Measurements from ENCODE around the gene PNMA1.
A peak's percentile ranks its signal among the peaks of the same experiment; 100 is the strongest.

The PNMA1 gene

DNA sequence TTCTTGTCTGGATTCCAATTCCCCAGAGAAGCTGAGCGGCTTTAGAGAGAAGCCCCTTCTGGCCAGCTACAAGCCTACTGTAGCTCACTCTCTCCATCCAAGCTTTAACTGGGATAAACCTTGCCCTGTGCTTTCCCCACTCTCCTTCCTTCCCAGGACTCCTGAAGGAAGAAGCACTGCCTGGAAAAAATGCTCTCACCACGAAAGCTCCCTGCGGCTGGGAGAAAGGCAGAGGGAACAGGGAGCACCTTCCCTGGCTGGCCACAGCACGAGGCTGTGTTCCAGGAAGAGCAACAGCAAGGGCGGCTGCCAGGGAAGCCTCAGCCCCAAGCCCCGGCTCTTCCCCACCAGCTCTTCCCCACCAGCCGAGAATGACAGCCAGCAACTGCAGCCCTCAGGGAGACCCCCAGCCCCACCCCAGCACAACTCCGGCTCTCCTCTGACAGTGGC is 40.8 kb upstream of the PNMA1 start:
- Mint-ChIP-seq H3K27ac (peak overlapping the region; percentile 90), H3K36me3 (no peaks in the 10 kb centered on the region), H3K9me3 (no peaks in the 10 kb centered on the region), H3K27me3 (no peaks in the 10 kb centered on the region), H3K4me1 (peaks cover 71% of the 10 kb centered on the region), H3K4me3 (peak overlapping the region; percentile 83)
- DNase-seq (ENCODE audit: low spot score in 2 of 2) (no peak), ATAC-seq (ENCODE audit: low read depth) (no peak)

GRCh38 chr14:73753887-73754795 is 40.0 kb upstream of the PNMA1 start:
- no peaks in the 10 kb centered on the region for H3K36me3 Mint-ChIP-seq
- no peaks in the 10 kb centered on the region for H3K27me3 Mint-ChIP-seq
- H3K4me1 Mint-ChIP-seq = peaks cover 74% of the 10 kb centered on the region
- peak; percentile 59 to 72 for DNase-seq (ENCODE audit: low spot score in 2 of 2)
- H3K27ac Mint-ChIP-seq = peak overlapping the region; percentile 90
- peak; percentile 64 for ATAC-seq (ENCODE audit: low read depth)
- no peaks in the 10 kb centered on the region for H3K9me3 Mint-ChIP-seq
- H3K4me3 Mint-ChIP-seq = peak overlapping the region; percentile 83

DNA sequence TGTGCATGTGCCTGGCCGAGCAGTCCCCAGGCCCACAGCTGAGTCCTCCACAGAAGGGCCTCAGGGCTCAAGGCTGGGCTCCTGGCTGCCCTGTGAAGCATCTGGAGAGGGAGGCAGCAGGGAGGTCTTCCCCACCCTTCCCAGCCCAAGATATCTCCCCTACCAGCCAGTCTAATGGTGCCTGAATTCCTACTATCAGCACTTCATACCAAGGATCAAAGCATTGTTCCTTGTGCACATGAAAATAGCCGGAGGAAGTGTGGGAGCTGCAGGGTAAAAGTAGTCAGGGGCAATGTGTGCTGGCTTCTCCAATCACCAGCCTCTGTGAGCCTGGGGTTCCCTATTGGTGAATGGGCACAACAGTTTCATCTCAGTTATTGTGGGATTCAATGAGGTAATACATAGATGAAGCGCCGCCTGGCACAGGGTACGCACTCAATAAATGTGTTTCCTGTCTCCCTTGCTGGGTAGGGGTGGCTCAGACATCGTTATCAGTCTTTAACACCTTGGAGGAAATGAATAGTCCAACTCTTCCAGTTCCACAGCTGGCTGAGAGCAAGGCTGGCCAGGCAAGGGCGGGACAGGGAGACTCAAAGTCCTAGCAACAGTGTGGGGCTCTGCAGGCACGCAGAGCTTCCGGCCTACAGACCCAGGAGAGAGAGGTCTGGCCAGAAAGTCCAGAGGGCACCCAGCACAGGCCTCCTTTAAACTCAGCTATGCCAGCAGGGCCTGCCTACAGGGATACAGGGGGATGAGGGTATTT is 39.1 kb upstream of the PNMA1 start:
- ATAC-seq (ENCODE audit: low read depth) (no peak), DNase-seq (ENCODE audit: low spot score in 2 of 2) (no peak)
- Mint-ChIP-seq H3K27me3 (no peaks in the 10 kb centered on the region), H3K4me3 (peak overlapping the region; percentile 83), H3K27ac (peak overlapping the region; percentile 90), H3K4me1 (peaks cover 75% of the 10 kb centered on the region), H3K36me3 (no peaks in the 10 kb centered on the region), H3K9me3 (no peaks in the 10 kb centered on the region)

GRCh38 chr14:73752297-73752992 is 38.3 kb upstream of the PNMA1 start:
- Mint-ChIP-seq H3K36me3 (no peaks in the 10 kb centered on the region), H3K27ac (peak overlapping the region; percentile 90), H3K27me3 (no peaks in the 10 kb centered on the region), H3K4me3 (peak overlapping the region; percentile 83), H3K4me1 (peaks cover 73% of the 10 kb centered on the region), H3K9me3 (no peaks in the 10 kb centered on the region)
- DNase-seq (ENCODE audit: low spot score in 2 of 2) (peak in 1 of 2 donors; percentile 61), ATAC-seq (ENCODE audit: low read depth) (peak; percentile 31)

GRCh38 chr14:73751157-73751691 is 37.0 kb upstream of the PNMA1 start:
- Mint-ChIP-seq H3K27ac (peak overlapping the region; percentile 90), H3K4me3 (peak overlapping the region; percentile 83), H3K4me1 (peaks cover 72% of the 10 kb centered on the region), H3K9me3 (no peaks in the 10 kb centered on the region), H3K36me3 (peaks cover 2% of the 10 kb centered on the region), H3K27me3 (no peaks in the 10 kb centered on the region)
- DNase-seq (ENCODE audit: low spot score in 2 of 2) = no peak
- peak; percentile 33 for ATAC-seq (ENCODE audit: low read depth)

DNA sequence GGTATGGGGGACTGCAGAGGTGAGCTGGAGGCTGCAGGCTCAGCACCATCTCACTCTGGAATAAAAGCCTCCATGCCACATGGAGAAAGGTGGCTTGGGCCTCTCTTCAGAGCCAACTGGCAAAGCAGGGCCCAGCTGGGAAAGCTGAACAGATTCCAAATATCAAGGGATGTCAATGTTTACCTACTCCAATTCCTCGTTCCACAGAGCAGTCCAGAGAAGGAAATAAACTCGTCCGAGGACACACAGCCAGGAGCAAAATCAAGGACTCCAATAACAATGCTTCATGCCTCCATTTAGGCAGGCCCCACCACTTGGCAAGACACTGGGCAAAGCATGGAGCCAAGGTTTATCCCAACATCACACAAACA is 36.3 kb upstream of the PNMA1 start:
- ATAC-seq (ENCODE audit: low read depth) (no peak), DNase-seq (ENCODE audit: low spot score in 2 of 2) (no peak)
- Mint-ChIP-seq H3K4me3 (peak overlapping the region; percentile 5), H3K9me3 (no peaks in the 10 kb centered on the region), H3K4me1 (peaks cover 66% of the 10 kb centered on the region), H3K27ac (peak overlapping the region; percentile 90), H3K27me3 (no peaks in the 10 kb centered on the region), H3K36me3 (peaks cover 2% of the 10 kb centered on the region)

GRCh38 chr14:73749706-73750530 is 35.7 kb upstream of the PNMA1 start:
- Mint-ChIP-seq H3K27ac (peak overlapping the region; percentile 90), H3K27me3 (no peaks in the 10 kb centered on the region), H3K4me1 (peaks cover 66% of the 10 kb centered on the region), H3K9me3 (no peaks in the 10 kb centered on the region), H3K4me3 (peak overlapping the region; percentile 22), H3K36me3 (peaks cover 2% of the 10 kb centered on the region)
- no peak for DNase-seq (ENCODE audit: low spot score in 2 of 2)
- ATAC-seq (ENCODE audit: low read depth) = no peak

DNA sequence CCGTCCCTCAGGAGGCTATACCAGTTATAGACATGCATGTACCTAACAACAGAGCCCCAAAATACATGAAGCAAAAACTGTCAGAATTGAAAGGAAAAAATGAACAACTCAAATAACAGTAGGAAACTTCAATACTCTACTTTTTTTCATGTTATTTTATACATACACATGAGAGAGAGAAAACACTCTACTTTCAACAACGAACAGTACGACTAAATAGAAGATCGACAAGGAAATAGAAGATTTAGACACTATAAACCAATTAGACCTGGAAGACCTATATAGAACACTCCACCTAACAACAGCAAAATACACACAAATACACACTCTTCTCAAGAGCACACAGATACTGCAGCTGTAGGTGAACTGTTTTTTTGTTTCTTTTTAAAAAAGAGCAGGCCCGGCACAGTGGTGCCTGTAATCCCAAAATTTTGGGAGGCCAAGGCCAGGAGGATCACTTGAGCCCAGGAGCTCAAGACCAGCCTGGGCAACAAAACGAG is 34.7 kb upstream of the PNMA1 start:
- H3K27me3 Mint-ChIP-seq = no peaks in the 10 kb centered on the region
- H3K9me3 Mint-ChIP-seq = no peaks in the 10 kb centered on the region
- H3K4me3 Mint-ChIP-seq = no peak overlapping the region
- DNase-seq (ENCODE audit: low spot score in 2 of 2) = no peak
- peaks cover 66% of the 10 kb centered on the region for H3K4me1 Mint-ChIP-seq
- H3K27ac Mint-ChIP-seq = peak overlapping the region; percentile 85
- peaks cover 2% of the 10 kb centered on the region for H3K36me3 Mint-ChIP-seq
- ATAC-seq (ENCODE audit: low read depth) = no peak

GRCh38 chr14:73747379-73748211 is 33.4 kb upstream of the PNMA1 start:
- H3K4me3 Mint-ChIP-seq = peak overlapping the region; percentile 68
- DNase-seq (ENCODE audit: low spot score in 2 of 2) = no peak
- ATAC-seq (ENCODE audit: low read depth) = no peak
- peaks cover 69% of the 10 kb centered on the region for H3K4me1 Mint-ChIP-seq
- H3K9me3 Mint-ChIP-seq = no peaks in the 10 kb centered on the region
- H3K27ac Mint-ChIP-seq = peak overlapping the region; percentile 85
- peaks cover 2% of the 10 kb centered on the region for H3K36me3 Mint-ChIP-seq
- H3K27me3 Mint-ChIP-seq = no peaks in the 10 kb centered on the region

DNA sequence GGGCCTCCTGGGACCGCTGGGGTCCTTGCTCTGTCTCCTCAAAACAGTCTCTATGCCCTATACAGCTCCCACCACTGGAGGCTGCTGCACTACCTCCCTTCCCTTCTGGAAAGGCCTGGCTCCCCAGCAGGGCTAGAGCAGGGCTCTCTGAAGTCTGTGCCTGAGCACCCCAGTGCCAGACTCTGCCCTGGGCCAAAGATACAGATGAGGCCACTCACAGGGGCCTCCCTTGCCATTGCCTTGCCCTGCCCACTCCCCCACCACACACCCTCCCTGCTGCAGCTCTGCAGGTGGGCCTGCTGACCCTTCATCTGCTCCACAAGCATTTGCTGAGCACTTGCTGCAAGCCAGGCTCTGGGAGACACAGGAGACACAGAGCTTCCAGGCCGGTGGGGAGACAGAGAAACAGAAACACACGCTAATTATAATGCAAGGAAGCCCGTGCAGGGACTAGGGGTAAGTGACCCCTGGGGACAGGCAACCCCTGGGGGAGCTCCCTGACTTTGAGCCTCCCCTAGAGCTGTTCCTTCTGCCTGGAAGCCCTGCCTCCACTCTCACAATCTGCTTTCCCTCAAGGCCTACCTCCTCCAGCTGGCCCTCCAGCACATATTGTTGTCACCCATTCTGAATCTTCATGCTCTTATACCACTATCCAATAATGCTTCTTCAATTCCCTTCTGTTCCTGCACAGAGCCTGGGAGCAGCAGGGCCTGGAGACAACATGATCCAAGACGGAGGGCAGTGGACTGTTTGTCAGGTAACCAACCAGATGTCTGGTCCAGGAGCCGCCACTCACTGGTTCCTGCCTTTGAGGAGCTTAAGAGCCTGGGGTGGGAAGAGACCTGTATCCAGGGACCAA is 32.6 kb upstream of the PNMA1 start:
- peak overlapping the region; percentile 68 for H3K4me3 Mint-ChIP-seq
- H3K36me3 Mint-ChIP-seq = peaks cover 2% of the 10 kb centered on the region
- no peaks in the 10 kb centered on the region for H3K27me3 Mint-ChIP-seq
- peaks cover 70% of the 10 kb centered on the region for H3K4me1 Mint-ChIP-seq
- DNase-seq (ENCODE audit: low spot score in 2 of 2) (no peak), ATAC-seq (ENCODE audit: low read depth) (no peak)
- H3K9me3 Mint-ChIP-seq = no peaks in the 10 kb centered on the region
- H3K27ac Mint-ChIP-seq = peak overlapping the region; percentile 85

DNA sequence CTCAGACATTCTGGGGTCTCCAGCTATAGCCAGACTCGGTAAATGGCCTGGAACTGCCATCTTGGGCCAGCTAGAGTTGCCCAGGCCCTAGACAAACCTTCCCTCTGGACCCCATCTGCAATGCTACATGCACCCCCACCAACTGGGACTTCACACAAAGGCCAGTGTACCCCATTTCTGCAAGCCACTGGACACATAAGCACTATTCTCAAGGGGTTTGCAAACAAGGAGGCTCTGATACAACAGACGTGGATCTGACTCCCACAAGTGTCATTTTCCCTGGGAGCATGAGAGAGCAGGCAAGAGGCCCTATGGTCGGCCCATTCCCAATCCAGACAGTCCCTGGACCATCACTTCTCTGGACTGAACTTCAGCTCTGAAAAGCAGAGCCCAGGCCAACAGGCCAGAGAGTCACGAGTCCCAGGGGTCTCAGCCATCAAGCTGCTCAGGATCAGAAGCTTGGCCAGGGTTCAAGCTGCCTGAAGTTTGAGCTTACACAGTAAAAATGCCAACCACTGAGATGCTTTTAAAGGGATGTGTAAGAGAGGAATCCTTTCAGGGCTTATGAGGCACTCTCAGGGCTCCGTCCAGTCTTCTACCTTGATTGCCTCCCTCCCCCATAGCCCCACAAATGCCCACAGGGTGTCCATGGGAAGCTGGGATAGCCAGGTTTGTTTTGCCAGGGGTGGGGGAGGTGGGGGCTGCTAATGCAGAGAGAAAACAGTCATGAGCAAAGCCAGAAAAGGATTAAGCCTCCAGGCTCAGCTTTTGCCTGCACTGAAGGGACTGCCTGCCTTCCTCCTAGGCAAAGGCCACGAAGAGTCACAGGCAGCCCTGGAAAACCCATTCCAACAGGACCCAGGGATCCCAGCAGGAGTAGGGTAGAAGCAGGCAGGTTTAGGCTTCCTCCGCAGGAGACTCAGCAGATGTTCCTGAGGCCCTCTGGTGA is 31.7 kb upstream of the PNMA1 start:
- no peaks in the 10 kb centered on the region for H3K9me3 Mint-ChIP-seq
- peak overlapping the region; percentile 90 for H3K27ac Mint-ChIP-seq
- peaks cover 2% of the 10 kb centered on the region for H3K36me3 Mint-ChIP-seq
- H3K4me1 Mint-ChIP-seq = peaks cover 69% of the 10 kb centered on the region
- ATAC-seq (ENCODE audit: low read depth) = no peak
- H3K27me3 Mint-ChIP-seq = no peaks in the 10 kb centered on the region
- no peak for DNase-seq (ENCODE audit: low spot score in 2 of 2)
- peak overlapping the region; percentile 68 for H3K4me3 Mint-ChIP-seq
